NCI-H2107 treated with DMSO at 0.1 percent for 48 hours (cell line): Measurements from ENCODE around the gene CD276.

Source experiments
- DNase-seq: peaks from one replicate; lab custom pipeline; 2025; ENCODE audit not compliant: unreplicated experiment; lab: John Stamatoyannopoulos, UW

The CD276 gene

GRCh38 chr15:73746883-73747282, 62.7 kb downstream of the CD276 start:
- no peak for DNase-seq

GRCh38 chr15:73747847-73748590, 63.8 kb downstream of the CD276 start:
- DNase-seq = no peak

GRCh38 chr15:73748730-73749129, 64.5 kb downstream of the CD276 start:
- DNase-seq = no peak

- DNase-seq = no peak
Measured at GRCh38 chr15:73749533-73749932, 65.3 kb downstream of the CD276 start.

- no peak for DNase-seq
Measured at GRCh38 chr15:73749971-73750370, 65.8 kb downstream of the CD276 start.

- DNase-seq = no peak
Measured at GRCh38 chr15:73750438-73750837, 66.3 kb downstream of the CD276 start.

- DNase-seq = no peak
Measured at GRCh38 chr15:73750951-73751350, 66.8 kb downstream of the CD276 start.

- no peak for DNase-seq
Measured at GRCh38 chr15:73751511-73751898, 67.3 kb downstream of the CD276 start.

GRCh38 chr15:73751899-73752805, 68.0 kb downstream of the CD276 start:
- no peak for DNase-seq

- DNase-seq = no peak
Measured at GRCh38 chr15:73752806-73753193, 68.6 kb downstream of the CD276 start.

GRCh38 chr15:73753250-73754130, 69.3 kb downstream of the CD276 start, which contains the start of gene INSYN1:
INSYN1 (minus strand) TSS chr15:73753351; CDS start chr15:73751130, 2,221 bp downstream.
- no peak for DNase-seq

GRCh38 chr15:73754461-73754860, 70.3 kb downstream of the CD276 start:
- DNase-seq = no peak

- no peak for DNase-seq
Measured at GRCh38 chr15:73755481-73755880, 71.3 kb downstream of the CD276 start.

- no peak for DNase-seq
Measured at GRCh38 chr15:73755946-73756345, 71.8 kb downstream of the CD276 start.

GRCh38 chr15:73756390-73756789, 72.2 kb downstream of the CD276 start:
- no peak for DNase-seq

- DNase-seq = no peak
Measured at GRCh38 chr15:73756947-73757513, 72.8 kb downstream of the CD276 start.

GRCh38 chr15:73757571-73757970, 73.4 kb downstream of the CD276 start:
- DNase-seq = no peak

GRCh38 chr15:73758461-73758860, 74.3 kb downstream of the CD276 start:
- no peak for DNase-seq

- DNase-seq = no peak
Measured at GRCh38 chr15:73760330-73761329, 76.4 kb downstream of the CD276 start.

- no peak for DNase-seq
Measured at GRCh38 chr15:73763931-73764330, 79.7 kb downstream of the CD276 start.
